HG02642 (cell line): ENCODE results near the gene MLXIPL.
"Not testable (repeated sequence)": the region's sequence is repeated elsewhere in the genome, so short reads cannot be mapped to it uniquely, and the experiment has no call there.

Source experiments
- ATAC-seq: cut with Tn5 transposase; IDR thresholded peaks from one replicate; pipeline ENCODE4 v1.9.1; 2021; ENCODE audit warnings: mild to moderate bottlenecking; ENCODE audit not compliant: unreplicated experiment, poor library complexity

MLXIPL gene

DNA sequence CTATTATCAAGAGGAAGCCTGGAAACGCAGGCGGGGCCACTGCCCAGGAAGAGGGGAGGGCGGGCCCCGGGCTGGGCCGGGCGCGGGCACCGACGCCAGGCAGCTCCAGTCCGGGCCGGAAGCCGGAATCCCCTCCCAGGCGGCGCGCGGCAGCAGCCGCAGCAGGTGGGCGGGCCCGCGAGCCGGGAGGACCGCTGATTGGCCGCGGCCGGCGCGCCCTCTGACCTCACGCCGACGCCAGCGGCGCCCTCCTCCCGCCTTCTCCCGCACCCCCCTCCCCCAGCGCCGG lies 67.3 kb downstream of the MLXIPL start:
- peak; percentile 92 for ATAC-seq

GRCh38 chr7:73556208-73557107 lies 67.9 kb downstream of the MLXIPL start:
- no peak for ATAC-seq

GRCh38 chr7:73555411-73555982 lies 68.8 kb downstream of the MLXIPL start:
- no peak for ATAC-seq

DNA sequence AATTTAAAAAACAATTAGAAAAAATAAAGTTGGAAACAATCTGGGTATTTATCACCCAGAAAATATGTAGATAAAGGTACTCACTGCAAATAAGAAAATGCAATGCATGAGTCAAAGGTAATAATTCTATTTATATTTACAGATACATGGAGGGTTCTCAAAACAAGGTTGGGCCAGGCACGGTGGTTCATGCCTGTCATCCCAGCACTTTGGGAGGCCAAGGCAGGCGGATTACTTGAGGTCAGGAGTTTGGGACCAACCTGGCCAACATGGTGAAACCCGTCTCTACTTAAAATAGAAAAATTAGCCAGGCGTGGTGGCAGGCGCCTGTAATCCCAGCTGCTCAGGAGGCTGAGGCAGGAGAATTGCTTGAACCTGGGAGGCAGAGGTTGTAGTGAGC lies 74.2 kb downstream of the MLXIPL start:
- not testable (repeated sequence) for ATAC-seq

DNA sequence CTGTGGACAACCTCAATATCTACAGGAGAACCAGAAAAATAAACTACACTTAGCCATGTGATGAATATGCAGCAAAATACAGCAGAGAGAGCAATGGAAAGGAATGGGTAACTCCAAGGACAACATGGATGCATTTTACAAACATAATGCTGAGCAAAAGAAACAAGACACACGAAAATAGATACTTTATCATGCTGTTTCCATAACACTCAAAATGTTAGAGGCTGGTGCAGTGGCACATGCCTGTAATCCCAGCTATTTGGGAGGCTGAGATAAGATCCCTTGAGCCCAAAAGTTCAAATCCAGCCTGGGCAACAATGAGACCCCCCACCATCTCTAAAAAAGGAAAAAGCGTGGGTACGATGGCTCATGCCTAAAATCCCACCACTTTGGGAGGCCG lies 75.1 kb downstream of the MLXIPL start:
- ATAC-seq, result no peak

DNA sequence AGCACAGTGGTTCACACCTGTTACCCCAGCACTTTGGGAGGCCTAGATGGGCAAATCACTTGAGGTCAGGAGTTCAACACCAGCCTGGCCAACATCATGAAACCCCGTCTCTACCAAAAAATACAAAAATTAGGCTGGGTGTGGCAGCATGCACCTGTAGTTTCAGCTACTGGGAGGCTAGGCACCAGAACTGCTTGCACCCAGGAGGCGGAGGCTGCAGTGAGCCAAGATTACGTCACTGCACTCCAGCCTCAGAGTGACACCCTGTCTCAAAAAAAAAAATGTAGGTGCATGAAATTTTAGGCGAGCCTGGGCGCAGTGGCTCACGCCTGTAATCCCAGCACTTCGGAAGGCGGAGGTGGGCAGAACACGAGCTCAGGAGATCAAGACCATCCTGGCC lies 76.5 kb downstream of the MLXIPL start:
- no peak for ATAC-seq

DNA sequence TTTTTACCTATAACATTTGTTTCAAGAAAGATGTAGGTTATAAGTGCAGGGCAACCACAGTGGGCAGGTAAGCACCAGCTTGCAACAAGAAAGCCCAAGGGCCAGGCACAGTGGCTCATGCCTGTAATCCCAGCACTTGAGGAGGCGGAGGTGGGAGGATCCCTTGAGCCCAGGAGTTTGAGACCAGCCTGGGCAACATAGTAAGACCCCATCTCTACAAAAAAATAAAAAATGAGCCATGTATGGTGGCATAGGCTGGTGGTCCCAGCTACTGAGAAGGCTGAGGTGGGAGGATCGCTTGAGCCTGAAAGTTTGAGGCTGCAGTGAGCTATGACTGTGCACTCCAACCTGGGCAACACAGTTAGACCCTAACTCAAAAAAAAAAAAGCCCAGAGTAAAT lies 79.6 kb downstream of the MLXIPL start:
- ATAC-seq, result no peak
